ENCODE data around the gene FXYD7.

DNA sequence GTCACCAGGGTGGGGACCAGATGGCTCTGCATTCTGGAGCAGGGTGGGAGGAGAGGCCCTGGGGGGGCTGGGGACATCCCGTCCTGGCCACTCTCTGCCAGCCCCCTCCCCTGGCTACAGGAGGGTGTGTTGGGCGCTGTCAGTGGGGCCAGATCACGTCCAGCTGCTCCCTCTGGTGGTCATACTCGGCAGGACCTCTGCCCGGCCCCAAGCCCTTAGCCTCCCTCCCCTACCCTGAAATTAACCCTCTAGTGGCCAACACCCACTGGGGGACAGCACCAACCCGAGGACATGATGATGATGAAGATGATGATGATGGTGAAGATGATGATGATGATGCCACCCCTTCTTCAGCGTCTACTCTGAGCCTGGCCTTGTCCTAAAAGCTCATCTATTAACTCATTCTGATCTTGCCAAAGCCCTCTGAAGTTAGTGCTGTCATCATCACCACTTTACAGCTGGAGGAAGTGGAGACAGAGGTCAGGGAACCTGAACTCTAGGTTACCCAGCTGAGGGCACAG is 7.6 kb upstream of the FXYD7 start:
- TF ChIP-seq, protein P1, sequence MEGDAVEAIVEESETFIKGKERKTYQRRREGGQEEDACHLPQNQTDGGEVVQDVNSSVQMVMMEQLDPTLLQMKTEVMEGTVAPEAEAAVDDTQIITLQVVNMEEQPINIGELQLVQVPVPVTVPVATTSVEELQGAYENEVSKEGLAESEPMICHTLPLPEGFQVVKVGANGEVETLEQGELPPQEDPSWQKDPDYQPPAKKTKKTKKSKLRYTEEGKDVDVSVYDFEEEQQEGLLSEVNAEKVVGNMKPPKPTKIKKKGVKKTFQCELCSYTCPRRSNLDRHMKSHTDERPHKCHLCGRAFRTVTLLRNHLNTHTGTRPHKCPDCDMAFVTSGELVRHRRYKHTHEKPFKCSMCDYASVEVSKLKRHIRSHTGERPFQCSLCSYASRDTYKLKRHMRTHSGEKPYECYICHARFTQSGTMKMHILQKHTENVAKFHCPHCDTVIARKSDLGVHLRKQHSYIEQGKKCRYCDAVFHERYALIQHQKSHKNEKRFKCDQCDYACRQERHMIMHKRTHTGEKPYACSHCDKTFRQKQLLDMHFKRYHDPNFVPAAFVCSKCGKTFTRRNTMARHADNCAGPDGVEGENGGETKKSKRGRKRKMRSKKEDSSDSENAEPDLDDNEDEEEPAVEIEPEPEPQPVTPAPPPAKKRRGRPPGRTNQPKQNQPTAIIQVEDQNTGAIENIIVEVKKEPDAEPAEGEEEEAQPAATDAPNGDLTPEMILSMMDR (IDR thresholded peaks at IDR 0.05 in 2 of 3, conservative IDR thresholded peaks at IDR 0.05 in 1 of 3; ENCODE audit: borderline replicate concordance in 1 of 3, insufficient read depth in 1 of 3, low read depth in 2 of 3, low read length in 2 of 3): peak; percentile 83 to 88 (median 87)
- TF ChIP-seq POLR2AphosphoS5 (IDR thresholded peaks at IDR 0.05; ENCODE audit: low read depth, low read length) (no peak), EZH2phosphoT487 (IDR thresholded peaks at IDR 0.05; ENCODE audit: borderline replicate concordance) (no peak), SRF (IDR thresholded peaks at IDR 0.05; ENCODE audit: low read depth) (no peak), POLR2A (IDR thresholded peaks at IDR 0.05; ENCODE audit: borderline replicate concordance, extremely low read depth, insufficient read depth, insufficient read length) (no peak), CEBPB (IDR thresholded peaks at IDR 0.05; ENCODE audit: low read depth) (no peak), EZH2 (IDR thresholded peaks at IDR 0.05) (no peak), SP1 (IDR thresholded peaks at IDR 0.05; ENCODE audit: low read depth) (no peak), CBX3 (IDR thresholded peaks at IDR 0.05; ENCODE audit: low read depth) (no peak), SIN3A (IDR thresholded peaks at IDR 0.05; ENCODE audit: low read depth) (no peak)
- TF ChIP-seq, protein P2, sequence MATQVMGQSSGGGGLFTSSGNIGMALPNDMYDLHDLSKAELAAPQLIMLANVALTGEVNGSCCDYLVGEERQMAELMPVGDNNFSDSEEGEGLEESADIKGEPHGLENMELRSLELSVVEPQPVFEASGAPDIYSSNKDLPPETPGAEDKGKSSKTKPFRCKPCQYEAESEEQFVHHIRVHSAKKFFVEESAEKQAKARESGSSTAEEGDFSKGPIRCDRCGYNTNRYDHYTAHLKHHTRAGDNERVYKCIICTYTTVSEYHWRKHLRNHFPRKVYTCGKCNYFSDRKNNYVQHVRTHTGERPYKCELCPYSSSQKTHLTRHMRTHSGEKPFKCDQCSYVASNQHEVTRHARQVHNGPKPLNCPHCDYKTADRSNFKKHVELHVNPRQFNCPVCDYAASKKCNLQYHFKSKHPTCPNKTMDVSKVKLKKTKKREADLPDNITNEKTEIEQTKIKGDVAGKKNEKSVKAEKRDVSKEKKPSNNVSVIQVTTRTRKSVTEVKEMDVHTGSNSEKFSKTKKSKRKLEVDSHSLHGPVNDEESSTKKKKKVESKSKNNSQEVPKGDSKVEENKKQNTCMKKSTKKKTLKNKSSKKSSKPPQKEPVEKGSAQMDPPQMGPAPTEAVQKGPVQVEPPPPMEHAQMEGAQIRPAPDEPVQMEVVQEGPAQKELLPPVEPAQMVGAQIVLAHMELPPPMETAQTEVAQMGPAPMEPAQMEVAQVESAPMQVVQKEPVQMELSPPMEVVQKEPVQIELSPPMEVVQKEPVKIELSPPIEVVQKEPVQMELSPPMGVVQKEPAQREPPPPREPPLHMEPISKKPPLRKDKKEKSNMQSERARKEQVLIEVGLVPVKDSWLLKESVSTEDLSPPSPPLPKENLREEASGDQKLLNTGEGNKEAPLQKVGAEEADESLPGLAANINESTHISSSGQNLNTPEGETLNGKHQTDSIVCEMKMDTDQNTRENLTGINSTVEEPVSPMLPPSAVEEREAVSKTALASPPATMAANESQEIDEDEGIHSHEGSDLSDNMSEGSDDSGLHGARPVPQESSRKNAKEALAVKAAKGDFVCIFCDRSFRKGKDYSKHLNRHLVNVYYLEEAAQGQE (IDR thresholded peaks at IDR 0.05; ENCODE audit: low read depth): no peak
- TF ChIP-seq, protein P3, sequence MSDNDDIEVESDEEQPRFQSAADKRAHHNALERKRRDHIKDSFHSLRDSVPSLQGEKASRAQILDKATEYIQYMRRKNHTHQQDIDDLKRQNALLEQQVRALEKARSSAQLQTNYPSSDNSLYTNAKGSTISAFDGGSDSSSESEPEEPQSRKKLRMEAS (IDR thresholded peaks at IDR 0.05): no peak
- TF ChIP-seq, protein P4, sequence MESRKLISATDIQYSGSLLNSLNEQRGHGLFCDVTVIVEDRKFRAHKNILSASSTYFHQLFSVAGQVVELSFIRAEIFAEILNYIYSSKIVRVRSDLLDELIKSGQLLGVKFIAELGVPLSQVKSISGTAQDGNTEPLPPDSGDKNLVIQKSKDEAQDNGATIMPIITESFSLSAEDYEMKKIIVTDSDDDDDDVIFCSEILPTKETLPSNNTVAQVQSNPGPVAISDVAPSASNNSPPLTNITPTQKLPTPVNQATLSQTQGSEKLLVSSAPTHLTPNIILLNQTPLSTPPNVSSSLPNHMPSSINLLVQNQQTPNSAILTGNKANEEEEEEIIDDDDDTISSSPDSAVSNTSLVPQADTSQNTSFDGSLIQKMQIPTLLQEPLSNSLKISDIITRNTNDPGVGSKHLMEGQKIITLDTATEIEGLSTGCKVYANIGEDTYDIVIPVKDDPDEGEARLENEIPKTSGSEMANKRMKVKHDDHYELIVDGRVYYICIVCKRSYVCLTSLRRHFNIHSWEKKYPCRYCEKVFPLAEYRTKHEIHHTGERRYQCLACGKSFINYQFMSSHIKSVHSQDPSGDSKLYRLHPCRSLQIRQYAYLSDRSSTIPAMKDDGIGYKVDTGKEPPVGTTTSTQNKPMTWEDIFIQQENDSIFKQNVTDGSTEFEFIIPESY (IDR thresholded peaks at IDR 0.05; ENCODE audit: extremely low read depth, insufficient replicate concordance, low read length): no peak
- TF ChIP-seq, protein P5, sequence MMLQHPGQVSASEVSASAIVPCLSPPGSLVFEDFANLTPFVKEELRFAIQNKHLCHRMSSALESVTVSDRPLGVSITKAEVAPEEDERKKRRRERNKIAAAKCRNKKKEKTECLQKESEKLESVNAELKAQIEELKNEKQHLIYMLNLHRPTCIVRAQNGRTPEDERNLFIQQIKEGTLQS (IDR thresholded peaks at IDR 0.05): no peak

Measured in HCT116 (cell line).